Measurements from ENCODE around the gene DXO.

The DXO gene

DNA sequence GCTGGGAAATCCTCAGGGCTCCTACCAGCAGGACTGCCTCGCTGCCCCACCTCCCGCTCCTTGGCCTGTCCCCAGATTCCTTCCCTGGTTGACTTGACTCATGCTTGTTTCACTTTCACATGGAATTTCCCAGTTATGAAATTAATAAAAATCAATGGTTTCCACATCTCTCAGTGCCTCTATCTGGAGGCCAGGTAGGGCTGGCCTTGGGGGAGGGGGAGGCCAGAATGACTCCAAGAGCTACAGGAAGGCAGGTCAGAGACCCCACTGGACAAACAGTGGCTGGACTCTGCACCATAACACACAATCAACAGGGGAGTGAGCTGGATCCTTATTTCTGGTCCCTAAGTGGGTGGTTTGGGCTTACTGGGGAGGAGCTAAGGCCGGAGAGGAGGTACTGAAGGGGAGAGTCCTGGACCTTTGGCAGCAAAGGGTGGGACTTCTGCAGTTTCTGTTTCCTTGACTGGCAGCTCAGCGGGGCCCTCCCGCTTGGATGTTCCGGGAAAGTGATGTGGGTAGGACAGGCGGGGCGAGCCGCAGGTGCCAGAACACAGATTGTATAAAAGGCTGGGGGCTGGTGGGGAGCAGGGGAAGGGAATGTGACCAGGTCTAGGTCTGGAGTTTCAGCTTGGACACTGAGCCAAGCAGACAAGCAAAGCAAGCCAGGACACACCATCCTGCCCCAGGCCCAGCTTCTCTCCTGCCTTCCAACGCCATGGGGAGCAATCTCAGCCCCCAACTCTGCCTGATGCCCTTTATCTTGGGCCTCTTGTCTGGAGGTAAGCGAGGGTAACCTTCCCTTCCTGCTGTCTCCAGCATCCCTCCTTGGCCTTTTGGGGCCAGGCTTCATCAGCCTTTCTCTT, 26.2 kb downstream of the DXO start, which contains the start of gene CFB:
Gene CFB, plus strand, starts transcription at position 589 of the 863 bp plus-strand sequence. Its CDS starts 127 bp downstream, at position 716.
- Histone ChIP-seq H3K9ac (ENCODE audit: low read length) (no peak within 1 kb of the TSS), H3K4me1 (ENCODE audit: low read length) (peaks cover 5% of the 10 kb centered on the region), H2AFZ (ENCODE audit: low read depth, low read length) (no peak within 1 kb of the TSS), H3K79me2 (ENCODE audit: low read length) (no peaks in the 10 kb centered on the region), H3K4me3 (ENCODE audit: low read length) (no peak within 1 kb of the TSS), H3K4me2 (ENCODE audit: low read length) (peak within 1 kb of the TSS; percentile 12; the same call in 1 of the 2 replicates), H3K27ac (ENCODE audit: low read length) (no peak within 1 kb of the TSS), H3K9me3 (ENCODE audit: insufficient read depth, low read length) (no peaks in the 10 kb centered on the region), H3K27me3 (ENCODE audit: low read depth, low read length) (no peaks in the 10 kb centered on the region), H3K36me3 (replicated peaks; ENCODE audit: low read depth, low read length) (no peaks in the 10 kb centered on the region), H4K20me1 (ENCODE audit: insufficient read depth, low read length) (no peaks in the 10 kb centered on the region)
- TF ChIP-seq EZH2phosphoT487 (IDR thresholded peaks at IDR 0.05; ENCODE audit: low read depth): no peak
- TF ChIP-seq, protein P1, sequence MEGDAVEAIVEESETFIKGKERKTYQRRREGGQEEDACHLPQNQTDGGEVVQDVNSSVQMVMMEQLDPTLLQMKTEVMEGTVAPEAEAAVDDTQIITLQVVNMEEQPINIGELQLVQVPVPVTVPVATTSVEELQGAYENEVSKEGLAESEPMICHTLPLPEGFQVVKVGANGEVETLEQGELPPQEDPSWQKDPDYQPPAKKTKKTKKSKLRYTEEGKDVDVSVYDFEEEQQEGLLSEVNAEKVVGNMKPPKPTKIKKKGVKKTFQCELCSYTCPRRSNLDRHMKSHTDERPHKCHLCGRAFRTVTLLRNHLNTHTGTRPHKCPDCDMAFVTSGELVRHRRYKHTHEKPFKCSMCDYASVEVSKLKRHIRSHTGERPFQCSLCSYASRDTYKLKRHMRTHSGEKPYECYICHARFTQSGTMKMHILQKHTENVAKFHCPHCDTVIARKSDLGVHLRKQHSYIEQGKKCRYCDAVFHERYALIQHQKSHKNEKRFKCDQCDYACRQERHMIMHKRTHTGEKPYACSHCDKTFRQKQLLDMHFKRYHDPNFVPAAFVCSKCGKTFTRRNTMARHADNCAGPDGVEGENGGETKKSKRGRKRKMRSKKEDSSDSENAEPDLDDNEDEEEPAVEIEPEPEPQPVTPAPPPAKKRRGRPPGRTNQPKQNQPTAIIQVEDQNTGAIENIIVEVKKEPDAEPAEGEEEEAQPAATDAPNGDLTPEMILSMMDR (IDR thresholded peaks at IDR 0.05; ENCODE audit: low read depth, low read length): no peak

DNA sequence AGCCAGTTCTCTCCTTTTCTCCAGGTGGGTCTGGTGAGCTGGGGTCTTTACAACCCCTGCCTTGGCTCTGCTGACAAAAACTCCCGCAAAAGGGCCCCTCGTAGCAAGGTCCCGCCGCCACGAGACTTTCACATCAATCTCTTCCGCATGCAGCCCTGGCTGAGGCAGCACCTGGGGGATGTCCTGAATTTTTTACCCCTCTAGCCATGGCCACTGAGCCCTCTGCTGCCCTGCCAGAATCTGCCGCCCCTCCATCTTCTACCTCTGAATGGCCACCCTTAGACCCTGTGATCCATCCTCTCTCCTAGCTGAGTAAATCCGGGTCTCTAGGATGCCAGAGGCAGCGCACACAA, 26.8 kb downstream of the DXO start:
- no peak for TF ChIP-seq EZH2phosphoT487 (IDR thresholded peaks at IDR 0.05; ENCODE audit: low read depth)
- TF ChIP-seq, protein P1 (IDR thresholded peaks at IDR 0.05; ENCODE audit: low read depth, low read length): no peak
- Histone ChIP-seq H3K9me3 (ENCODE audit: insufficient read depth, low read length) (no peaks in the 10 kb centered on the region), H3K4me1 (ENCODE audit: low read length) (peaks cover 5% of the 10 kb centered on the region), H3K9ac (ENCODE audit: low read length) (no peak overlapping the region), H2AFZ (ENCODE audit: low read depth, low read length) (no peak overlapping the region), H3K79me2 (ENCODE audit: low read length) (no peaks in the 10 kb centered on the region), H3K27ac (ENCODE audit: low read length) (no peak overlapping the region), H4K20me1 (ENCODE audit: insufficient read depth, low read length) (no peaks in the 10 kb centered on the region), H3K4me3 (ENCODE audit: low read length) (no peak overlapping the region), H3K36me3 (replicated peaks; ENCODE audit: low read depth, low read length) (no peaks in the 10 kb centered on the region), H3K4me2 (ENCODE audit: low read length) (no peak overlapping the region; the same call in 1 of the 2 replicates), H3K27me3 (ENCODE audit: low read depth, low read length) (no peaks in the 10 kb centered on the region)

DNA sequence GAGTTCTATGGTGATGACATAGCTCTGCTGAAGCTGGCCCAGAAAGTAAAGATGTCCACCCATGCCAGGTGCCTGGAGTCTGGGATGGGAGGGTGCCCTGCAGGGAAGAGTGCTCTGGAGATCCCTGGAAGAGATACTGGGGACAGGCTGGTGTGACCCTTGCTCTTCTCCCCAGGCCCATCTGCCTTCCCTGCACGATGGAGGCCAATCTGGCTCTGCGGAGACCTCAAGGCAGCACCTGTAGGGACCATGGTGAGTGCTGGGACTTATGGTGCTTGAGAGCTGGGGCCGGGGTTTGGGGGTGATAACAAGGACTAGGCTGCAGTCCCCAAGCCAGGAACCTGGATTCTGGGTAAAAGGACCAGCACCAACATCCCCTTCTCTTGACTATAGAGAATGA, 28.2 kb downstream of the DXO start:
- Histone ChIP-seq H3K9ac (ENCODE audit: low read length) (no peak overlapping the region), H3K36me3 (replicated peaks; ENCODE audit: low read depth, low read length) (no peaks in the 10 kb centered on the region), H3K27ac (ENCODE audit: low read length) (no peak overlapping the region), H2AFZ (ENCODE audit: low read depth, low read length) (no peak overlapping the region), H4K20me1 (ENCODE audit: insufficient read depth, low read length) (no peaks in the 10 kb centered on the region), H3K4me2 (ENCODE audit: low read length) (no peak overlapping the region), H3K27me3 (ENCODE audit: low read depth, low read length) (no peaks in the 10 kb centered on the region), H3K4me3 (ENCODE audit: low read length) (no peak overlapping the region), H3K4me1 (ENCODE audit: low read length) (peaks cover 5% of the 10 kb centered on the region), H3K9me3 (ENCODE audit: insufficient read depth, low read length) (no peaks in the 10 kb centered on the region), H3K79me2 (ENCODE audit: low read length) (no peaks in the 10 kb centered on the region)
- TF ChIP-seq, protein P1 (IDR thresholded peaks at IDR 0.05; ENCODE audit: low read depth, low read length): no peak
- TF ChIP-seq EZH2phosphoT487 (IDR thresholded peaks at IDR 0.05; ENCODE audit: low read depth): no peak

DNA sequence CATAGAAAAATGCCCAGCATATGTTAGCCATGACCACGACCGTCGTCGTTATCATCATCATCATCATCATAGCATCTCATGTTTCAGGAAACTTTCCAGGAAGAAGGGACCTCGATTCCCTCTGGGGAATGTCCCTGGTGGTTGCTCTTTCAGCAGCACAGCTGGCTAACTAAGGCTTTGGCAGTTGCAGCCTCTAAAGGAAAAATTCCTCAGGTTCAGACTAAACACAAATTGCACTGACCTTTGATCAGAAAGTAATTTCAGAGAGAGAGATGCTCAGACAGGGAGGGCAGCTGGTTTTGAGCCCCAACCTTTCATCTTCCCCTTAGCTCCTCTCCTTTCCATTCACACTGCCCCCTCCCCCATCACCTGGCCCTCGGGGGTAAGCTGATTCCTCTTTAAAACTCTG, 31.7 kb downstream of the DXO start:
- no peak overlapping the region for H3K4me3 ChIP-seq (ENCODE audit: low read length)
- no peak overlapping the region for H3K4me2 ChIP-seq (ENCODE audit: low read length)
- H3K9me3 ChIP-seq (ENCODE audit: insufficient read depth, low read length): no peaks in the 10 kb centered on the region
- no peaks in the 10 kb centered on the region for H3K27me3 ChIP-seq (ENCODE audit: low read depth, low read length)
- H2AFZ ChIP-seq (ENCODE audit: low read depth, low read length): no peak overlapping the region
- H3K36me3 ChIP-seq (replicated peaks; ENCODE audit: low read depth, low read length): no peaks in the 10 kb centered on the region
- no peaks in the 10 kb centered on the region for H3K79me2 ChIP-seq (ENCODE audit: low read length)
- no peak overlapping the region for H3K27ac ChIP-seq (ENCODE audit: low read length)
- TF ChIP-seq, protein P1 (IDR thresholded peaks at IDR 0.05; ENCODE audit: low read depth, low read length): no peak
- TF ChIP-seq EZH2phosphoT487 (IDR thresholded peaks at IDR 0.05; ENCODE audit: low read depth): no peak
- no peaks in the 10 kb centered on the region for H4K20me1 ChIP-seq (ENCODE audit: insufficient read depth, low read length)
- H3K9ac ChIP-seq (ENCODE audit: low read length): no peak overlapping the region
- H3K4me1 ChIP-seq (ENCODE audit: low read length): peaks cover under 1% of the 10 kb centered on the region; the same call in 1 of the 2 replicates
